ENCODE data around the gene PTGR1.
"Not testable (repeated sequence)": the region's sequence is repeated elsewhere in the genome, so short reads cannot be mapped to it uniquely, and the experiment has no call there.

PTGR1 gene

DNA sequence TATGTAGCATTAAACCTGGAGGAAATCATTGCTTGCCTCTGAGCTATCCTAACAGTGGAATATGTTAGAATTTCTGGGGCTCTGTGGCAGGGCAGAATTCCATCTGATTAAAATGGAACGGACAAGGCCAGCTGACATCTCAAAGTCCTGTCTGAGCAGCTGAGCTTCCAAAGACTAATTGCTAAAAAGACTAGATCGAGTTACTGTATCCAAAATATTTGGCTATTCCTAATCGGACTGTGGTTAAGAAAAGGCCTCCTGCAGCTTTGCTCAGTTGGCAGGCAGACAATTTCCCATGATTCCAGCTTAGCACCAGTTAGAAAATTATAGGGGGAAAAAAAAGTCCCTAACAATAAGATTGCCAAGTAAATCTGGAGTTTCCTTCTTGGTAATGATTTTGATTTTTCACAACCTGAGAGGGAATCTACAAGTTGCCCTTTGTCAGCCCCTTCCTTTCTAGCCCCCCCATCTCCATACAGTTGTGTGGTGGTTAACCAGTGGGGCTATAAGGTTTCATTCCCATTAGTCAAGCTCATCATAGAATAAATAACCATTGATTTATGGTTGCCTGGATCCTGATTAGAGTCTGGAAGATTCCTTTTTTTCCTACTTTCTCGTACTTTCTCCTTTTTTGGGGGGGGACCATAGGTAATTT, 26.4 kb downstream of the PTGR1 start:
- FAIRE-seq (no peak), DNase-seq (ENCODE audit: insufficient read length) (no peak)
- TF ChIP-seq TAF1 (IDR thresholded peaks at IDR 0.05; ENCODE audit: borderline replicate concordance, low read depth, low read length) = no peak
- TF ChIP-seq POLR2AphosphoS5 (IDR thresholded peaks at IDR 0.05; ENCODE audit: low read depth, low read length) = no peak
- TF ChIP-seq POLR2A (IDR thresholded peaks at IDR 0.05; ENCODE audit: low read depth, low read length) = no peak

- not testable (repeated sequence) for FAIRE-seq
Measured at GRCh38 chr9:111568127-111568526, 31.3 kb downstream of the PTGR1 start.

GRCh38 chr9:111566234-111566633, 33.2 kb downstream of the PTGR1 start:
- TF ChIP-seq TAF1 (IDR thresholded peaks at IDR 0.05; ENCODE audit: borderline replicate concordance, low read depth, low read length) (no peak), POLR2A (IDR thresholded peaks at IDR 0.05; ENCODE audit: low read depth, low read length) (no peak), POLR2AphosphoS5 (IDR thresholded peaks at IDR 0.05; ENCODE audit: low read depth, low read length) (no peak)
- no peak for DNase-seq (ENCODE audit: insufficient read length)
- FAIRE-seq = no peak

More at GRCh38 chr9:111568127-111568526, 31.3 kb downstream of the PTGR1 start:
- not testable (repeated sequence) for DNase-seq (ENCODE audit: insufficient read length)

- DNase-seq (ENCODE audit: insufficient read length) (no peak), FAIRE-seq (no peak)
Measured at GRCh38 chr9:111561165-111561719, 38.2 kb downstream of the PTGR1 start.

DNA sequence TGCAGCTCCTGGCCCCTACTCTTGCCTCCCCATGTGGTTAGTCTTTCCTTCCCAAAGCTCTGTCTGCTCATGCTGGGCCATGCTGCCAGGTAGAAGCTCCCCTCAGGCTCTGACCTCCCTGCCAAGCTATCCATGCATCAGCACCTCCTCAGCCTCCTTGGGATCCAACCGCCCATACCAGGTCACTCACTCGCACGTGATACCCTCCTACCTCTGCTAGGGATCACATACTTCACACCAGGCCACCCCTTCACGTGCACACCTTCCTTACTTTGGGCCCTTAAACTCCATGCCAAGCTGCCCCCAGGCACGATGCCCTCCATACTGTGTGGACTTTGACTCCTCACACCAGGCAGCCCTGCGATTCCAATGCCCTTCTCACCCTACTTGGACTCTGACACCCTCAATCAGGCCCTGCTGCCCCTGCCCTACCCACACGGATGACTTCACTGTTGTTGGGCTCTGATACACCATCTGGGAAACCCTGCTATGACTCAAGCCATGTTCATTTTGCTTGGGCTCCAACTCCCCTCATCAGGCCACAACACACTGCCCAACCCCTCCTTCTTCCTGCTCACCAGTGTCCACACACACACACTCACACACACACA, 40.3 kb downstream of the PTGR1 start:
- FAIRE-seq (no peak), DNase-seq (ENCODE audit: insufficient read length) (no peak)
- no peak for TF ChIP-seq POLR2A (IDR thresholded peaks at IDR 0.05; ENCODE audit: low read depth, low read length)
- no peak for TF ChIP-seq TAF1 (IDR thresholded peaks at IDR 0.05; ENCODE audit: borderline replicate concordance, low read depth, low read length)
- TF ChIP-seq POLR2AphosphoS5 (IDR thresholded peaks at IDR 0.05; ENCODE audit: low read depth, low read length) = no peak

More at GRCh38 chr9:111561165-111561719, 38.2 kb downstream of the PTGR1 start:
- TF ChIP-seq POLR2AphosphoS5 (IDR thresholded peaks at IDR 0.05; ENCODE audit: low read depth, low read length) (no peak), TAF1 (IDR thresholded peaks at IDR 0.05; ENCODE audit: borderline replicate concordance, low read depth, low read length) (no peak)

DNA sequence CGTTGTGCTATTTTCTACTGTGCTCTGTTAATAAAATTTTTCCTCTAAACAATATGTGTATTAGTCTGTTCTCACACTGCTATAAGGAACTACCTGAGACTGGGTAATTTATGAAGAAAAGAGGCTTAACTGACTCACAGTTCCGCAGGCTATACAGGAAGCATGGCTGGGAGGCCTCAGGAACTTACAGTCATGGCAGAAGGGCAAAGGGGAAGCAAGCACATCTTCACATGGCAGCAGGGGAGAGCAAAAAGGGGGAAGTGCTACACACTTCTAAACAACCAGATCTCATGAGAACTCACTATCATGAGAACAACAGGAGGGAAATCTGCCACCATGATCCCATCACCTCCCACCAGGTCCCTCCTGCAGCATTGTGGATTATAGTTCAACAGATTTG, 44.0 kb downstream of the PTGR1 start:
- not testable (repeated sequence) for FAIRE-seq; DNase-seq (ENCODE audit: insufficient read length)

GRCh38 chr9:111548623-111549022, 50.8 kb downstream of the PTGR1 start:
- DNase-seq (ENCODE audit: insufficient read length) = no peak
- no peak for FAIRE-seq
- TF ChIP-seq TAF1 (IDR thresholded peaks at IDR 0.05; ENCODE audit: borderline replicate concordance, low read depth, low read length) (no peak), POLR2A (IDR thresholded peaks at IDR 0.05; ENCODE audit: low read depth, low read length) (no peak), POLR2AphosphoS5 (IDR thresholded peaks at IDR 0.05; ENCODE audit: low read depth, low read length) (no peak)

DNA sequence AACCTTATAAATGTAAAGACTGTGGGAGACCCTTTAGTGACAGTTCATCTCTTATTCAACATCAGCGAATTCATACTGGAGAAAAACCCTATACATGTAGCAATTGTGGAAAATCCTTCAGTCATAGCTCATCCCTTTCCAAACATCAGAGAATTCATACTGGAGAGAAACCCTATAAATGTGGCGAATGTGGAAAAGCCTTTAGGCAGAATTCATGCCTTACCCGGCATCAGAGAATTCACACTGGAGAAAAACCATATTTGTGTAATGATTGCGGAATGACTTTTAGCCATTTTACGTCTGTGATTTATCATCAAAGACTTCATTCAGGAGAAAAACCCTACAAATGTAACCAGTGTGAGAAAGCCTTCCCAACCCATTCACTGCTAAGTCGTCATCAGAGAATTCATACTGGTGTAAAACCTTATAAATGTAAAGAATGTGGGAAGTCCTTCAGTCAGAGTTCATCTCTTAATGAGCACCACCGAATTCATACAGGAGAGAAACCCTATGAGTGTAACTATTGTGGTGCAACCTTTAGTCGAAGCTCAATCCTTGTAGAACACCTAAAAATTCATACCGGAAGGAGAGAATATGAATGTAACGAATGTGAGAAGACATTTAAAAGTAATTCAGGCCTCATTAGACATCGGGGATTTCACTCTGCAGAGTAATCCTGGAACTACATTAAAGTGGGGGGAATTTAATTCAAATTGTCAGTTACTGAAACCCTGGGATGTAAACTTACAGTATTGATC, 56.8 kb downstream of the PTGR1 start:
- DNase-seq (ENCODE audit: insufficient read length) (no peak), FAIRE-seq (no peak)
- no peak for TF ChIP-seq POLR2A (IDR thresholded peaks at IDR 0.05; ENCODE audit: low read depth, low read length)
- no peak for TF ChIP-seq POLR2AphosphoS5 (IDR thresholded peaks at IDR 0.05; ENCODE audit: low read depth, low read length)
- TF ChIP-seq TAF1 (IDR thresholded peaks at IDR 0.05; ENCODE audit: borderline replicate concordance, low read depth, low read length) = no peak

DNA sequence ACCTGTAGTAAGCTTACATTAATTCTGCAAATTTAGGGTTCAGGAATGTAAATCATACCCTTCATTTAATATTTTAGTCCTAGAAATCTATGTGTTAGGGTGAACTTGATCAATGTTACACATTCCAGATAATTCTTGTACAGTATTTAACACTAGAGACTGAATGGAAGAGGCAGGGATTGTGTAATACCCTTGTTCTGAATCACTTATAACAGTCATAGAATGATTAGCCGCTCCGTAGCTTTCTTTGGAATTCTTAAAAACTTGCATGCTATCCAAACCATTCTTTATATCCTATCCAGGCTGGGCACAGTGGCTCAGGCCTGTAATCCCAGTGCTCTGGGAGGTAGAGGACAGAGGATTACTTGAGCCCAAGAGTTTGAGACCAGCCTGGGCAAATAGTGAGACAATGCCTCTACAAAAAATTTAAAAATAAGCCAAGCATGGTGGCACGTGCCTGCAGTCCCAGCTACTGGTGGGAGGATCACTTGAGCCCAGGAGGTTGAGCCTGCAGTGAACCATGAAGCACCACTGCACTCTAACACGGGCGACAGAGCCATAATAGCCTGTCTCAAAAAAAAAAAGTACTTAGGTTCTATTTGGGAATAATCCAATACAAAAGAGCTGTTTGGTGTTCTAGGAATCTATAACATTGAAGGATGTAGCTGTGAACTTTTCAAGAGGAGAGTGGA, 66.2 kb downstream of the PTGR1 start:
- TF ChIP-seq POLR2A (IDR thresholded peaks at IDR 0.05; ENCODE audit: low read depth, low read length) (no peak), POLR2AphosphoS5 (IDR thresholded peaks at IDR 0.05; ENCODE audit: low read depth, low read length) (no peak), TAF1 (IDR thresholded peaks at IDR 0.05; ENCODE audit: borderline replicate concordance, low read depth, low read length) (no peak)
- FAIRE-seq (no peak), DNase-seq (ENCODE audit: insufficient read length) (no peak)

DNA sequence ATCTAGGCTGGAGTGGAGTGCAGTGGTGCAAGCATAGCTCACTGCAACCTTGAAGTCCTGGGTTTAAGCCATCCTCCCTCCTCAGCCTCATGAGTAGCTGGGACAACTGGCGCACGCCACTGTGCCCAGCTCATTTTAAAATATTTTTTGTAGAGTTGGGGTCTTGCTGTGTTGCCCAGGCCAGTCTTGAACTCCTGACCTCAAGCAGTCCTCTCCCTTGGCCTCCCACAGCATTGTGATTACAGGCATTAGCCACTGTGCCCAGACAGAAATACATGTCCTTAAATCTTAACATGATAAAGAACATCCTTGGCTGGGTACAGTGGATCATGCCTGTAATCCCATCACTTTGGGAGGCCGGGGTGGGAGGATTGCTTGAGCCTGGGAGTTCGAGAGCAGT, 67.7 kb downstream of the PTGR1 start:
- TF ChIP-seq POLR2AphosphoS5 (IDR thresholded peaks at IDR 0.05; ENCODE audit: low read depth, low read length) (no peak), TAF1 (IDR thresholded peaks at IDR 0.05; ENCODE audit: borderline replicate concordance, low read depth, low read length) (no peak), POLR2A (IDR thresholded peaks at IDR 0.05; ENCODE audit: low read depth, low read length) (no peak)
- FAIRE-seq = no peak
- DNase-seq (ENCODE audit: insufficient read length) = no peak

- TF ChIP-seq TAF1 (IDR thresholded peaks at IDR 0.05; ENCODE audit: borderline replicate concordance, low read depth, low read length) (no peak), POLR2A (IDR thresholded peaks at IDR 0.05; ENCODE audit: low read depth, low read length) (no peak), POLR2AphosphoS5 (IDR thresholded peaks at IDR 0.05; ENCODE audit: low read depth, low read length) (no peak)
- no peak for DNase-seq (ENCODE audit: insufficient read length)
- no peak for FAIRE-seq
Measured at GRCh38 chr9:111529787-111530186, 69.7 kb downstream of the PTGR1 start.

Measured in GM12892 (cell line).